MM.1S (cell line): Measurements from ENCODE around the gene SGSH.

ENCODE experiments used
- DNase-seq: peaks from one replicate; pipeline ENCODE4 v3.0.0-alpha.2; 2015
- H2AFZ ChIP-seq: fragments of 300-600 bp; sonication (generic); 2 replicates; pipeline ENCODE4 v1.6.0; 2016; ENCODE audit warnings: antibody characterized with exemption, low read length
- H3F3A ChIP-seq: fragments of 300-600 bp; sonication (generic); 2 replicates; pipeline ENCODE4 v1.6.1; 2016; ENCODE audit warnings: mild to moderate bottlenecking, antibody characterized with exemption, low read length, moderate library complexity, mixed read lengths; ENCODE audit not compliant: insufficient read depth
- H3K27ac ChIP-seq: fragments of 300-600 bp; sonication (generic); 2 replicates; pipeline ENCODE4 v1.5.1; 2016; ENCODE audit warnings: mild to moderate bottlenecking, low read length
- H3K27me3 ChIP-seq: fragments of 300-600 bp; sonication (generic); replicated peaks from 2 replicates; pipeline ENCODE4 v1.6.0; 2016; ENCODE audit warnings: low read length; ENCODE audit not compliant: insufficient read depth
- H3K36me3 ChIP-seq: fragments of 300-600 bp; sonication (generic); replicated peaks from 2 replicates; pipeline ENCODE4 v1.6.1; 2016; ENCODE audit warnings: mild to moderate bottlenecking, low read length, mixed read lengths; ENCODE audit not compliant: insufficient read depth
- H3K4me1 ChIP-seq: fragments of 300-600 bp; sonication (generic); 2 replicates; pipeline ENCODE4 v1.6.1; 2016; ENCODE audit warnings: low read length, mixed read lengths
- H3K4me2 ChIP-seq: fragments of 300-600 bp; sonication (generic); 2 replicates; pipeline ENCODE4 v1.6.0; 2016; ENCODE audit warnings: low read depth, low read length
- H3K4me3 ChIP-seq: fragments of 300-600 bp; sonication (generic); 2 replicates; pipeline ENCODE4 v1.5.1; 2016; ENCODE audit warnings: low read length, mixed read lengths
- H3K79me2 ChIP-seq: fragments of 300-600 bp; sonication (generic); 2 replicates; pipeline ENCODE4 v1.6.1; 2016; ENCODE audit warnings: mixed run types, low read length, mixed read lengths
- H3K9ac ChIP-seq: fragments of 300-600 bp; sonication (generic); 2 replicates; pipeline ENCODE4 v1.6.1; 2016; ENCODE audit warnings: low read length, mixed read lengths
- H3K9me2 ChIP-seq: fragments of 300-600 bp; sonication (generic); replicated peaks from 2 replicates; pipeline ENCODE4 v1.6.1; 2016; ENCODE audit warnings: mild to moderate bottlenecking, low read length, mixed read lengths; ENCODE audit not compliant: insufficient read depth
- H3K9me3 ChIP-seq: fragments of 300-600 bp; sonication (generic); replicated peaks from 2 replicates; pipeline ENCODE4 v1.6.1; 2016; ENCODE audit warnings: mild to moderate bottlenecking, low read length, mixed read lengths; ENCODE audit not compliant: insufficient read depth
- H4K20me1 ChIP-seq: fragments of 300-600 bp; sonication (generic); 2 replicates; pipeline ENCODE4 v1.6.1; 2016; ENCODE audit warnings: mild to moderate bottlenecking, low read length, moderate library complexity, mixed read lengths; ENCODE audit not compliant: insufficient read depth
- EZH2 ChIP-seq: fragments of 300-600 bp; sonication (generic); optimal IDR thresholded peaks from 2 replicates; pipeline ENCODE3; 2017; ENCODE audit warnings: low read depth, mild to moderate bottlenecking, antibody characterized with exemption, low read length, mixed read lengths
- EZH2phosphoT487 ChIP-seq: fragments of 300-600 bp; sonication (generic); IDR thresholded peaks from 2 replicates; pipeline ENCODE4 v1.6.1; 2018; ENCODE audit warnings: antibody characterized with exemption, low read length
- TF ChIP-seq, protein P1 (sequence below): fragments of 300-600 bp; sonication (generic); IDR thresholded peaks from 2 replicates; pipeline ENCODE4 v1.5.1; 2016; ENCODE audit warnings: antibody characterized with exemption, low read length, mixed read lengths

SGSH gene

DNA sequence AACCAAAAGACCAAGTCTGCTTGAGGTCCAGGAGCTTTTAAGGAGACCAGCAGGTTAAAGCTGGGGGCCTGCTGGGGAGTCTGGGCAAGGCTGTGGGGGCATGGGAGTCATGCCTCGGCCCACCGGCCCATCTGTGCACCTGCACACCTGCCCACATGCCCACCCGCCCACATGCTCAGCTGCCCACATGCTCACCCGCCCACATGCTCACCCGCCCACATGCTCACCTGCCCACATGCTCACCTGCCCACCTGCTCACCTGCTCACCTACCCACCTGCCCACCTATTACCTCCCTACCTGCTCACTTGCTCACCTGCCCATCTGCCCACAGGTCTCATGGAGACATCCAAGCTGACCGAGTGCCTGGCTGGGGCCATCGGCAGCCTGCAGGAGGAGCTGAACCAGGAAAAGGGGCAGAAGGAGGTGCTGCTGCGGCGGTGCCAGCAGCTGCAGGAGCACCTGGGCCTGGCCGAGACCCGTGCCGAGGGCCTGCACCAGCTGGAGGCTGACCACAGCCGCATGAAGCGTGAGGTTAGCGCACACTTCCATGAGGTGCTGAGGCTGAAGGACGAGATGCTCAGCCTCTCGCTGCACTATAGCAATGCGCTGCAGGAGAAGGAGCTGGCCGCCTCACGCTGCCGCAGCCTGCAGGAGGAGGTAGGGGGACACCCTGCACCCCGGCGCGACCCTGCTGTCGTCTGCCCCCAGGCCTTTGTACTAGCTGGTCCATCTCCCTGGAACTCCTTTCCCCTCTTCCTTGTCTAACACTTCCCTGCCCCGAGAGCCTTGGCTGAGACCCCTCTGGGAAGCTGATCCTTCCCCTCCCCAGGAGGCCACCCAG, 36.3 kb downstream of the SGSH start:
- H3K9ac ChIP-seq: no peak overlapping the region
- no peak overlapping the region for H2AFZ ChIP-seq
- H4K20me1 ChIP-seq: no peaks in the 10 kb centered on the region
- H3K4me2 ChIP-seq: no peak overlapping the region
- no peaks in the 10 kb centered on the region for H3F3A ChIP-seq
- H3K79me2 ChIP-seq: no peaks in the 10 kb centered on the region
- H3K9me2 ChIP-seq: no peaks in the 10 kb centered on the region
- peaks cover 85% of the 10 kb centered on the region for H3K27me3 ChIP-seq
- no peak overlapping the region for H3K27ac ChIP-seq
- H3K4me3 ChIP-seq: no peak overlapping the region
- TF ChIP-seq EZH2 (no peak), EZH2phosphoT487 (no peak)
- TF ChIP-seq, protein P1, sequence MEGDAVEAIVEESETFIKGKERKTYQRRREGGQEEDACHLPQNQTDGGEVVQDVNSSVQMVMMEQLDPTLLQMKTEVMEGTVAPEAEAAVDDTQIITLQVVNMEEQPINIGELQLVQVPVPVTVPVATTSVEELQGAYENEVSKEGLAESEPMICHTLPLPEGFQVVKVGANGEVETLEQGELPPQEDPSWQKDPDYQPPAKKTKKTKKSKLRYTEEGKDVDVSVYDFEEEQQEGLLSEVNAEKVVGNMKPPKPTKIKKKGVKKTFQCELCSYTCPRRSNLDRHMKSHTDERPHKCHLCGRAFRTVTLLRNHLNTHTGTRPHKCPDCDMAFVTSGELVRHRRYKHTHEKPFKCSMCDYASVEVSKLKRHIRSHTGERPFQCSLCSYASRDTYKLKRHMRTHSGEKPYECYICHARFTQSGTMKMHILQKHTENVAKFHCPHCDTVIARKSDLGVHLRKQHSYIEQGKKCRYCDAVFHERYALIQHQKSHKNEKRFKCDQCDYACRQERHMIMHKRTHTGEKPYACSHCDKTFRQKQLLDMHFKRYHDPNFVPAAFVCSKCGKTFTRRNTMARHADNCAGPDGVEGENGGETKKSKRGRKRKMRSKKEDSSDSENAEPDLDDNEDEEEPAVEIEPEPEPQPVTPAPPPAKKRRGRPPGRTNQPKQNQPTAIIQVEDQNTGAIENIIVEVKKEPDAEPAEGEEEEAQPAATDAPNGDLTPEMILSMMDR: no peak
- DNase-seq: no peak
- no peaks in the 10 kb centered on the region for H3K36me3 ChIP-seq
- H3K9me3 ChIP-seq: no peaks in the 10 kb centered on the region
- no peaks in the 10 kb centered on the region for H3K4me1 ChIP-seq

DNA sequence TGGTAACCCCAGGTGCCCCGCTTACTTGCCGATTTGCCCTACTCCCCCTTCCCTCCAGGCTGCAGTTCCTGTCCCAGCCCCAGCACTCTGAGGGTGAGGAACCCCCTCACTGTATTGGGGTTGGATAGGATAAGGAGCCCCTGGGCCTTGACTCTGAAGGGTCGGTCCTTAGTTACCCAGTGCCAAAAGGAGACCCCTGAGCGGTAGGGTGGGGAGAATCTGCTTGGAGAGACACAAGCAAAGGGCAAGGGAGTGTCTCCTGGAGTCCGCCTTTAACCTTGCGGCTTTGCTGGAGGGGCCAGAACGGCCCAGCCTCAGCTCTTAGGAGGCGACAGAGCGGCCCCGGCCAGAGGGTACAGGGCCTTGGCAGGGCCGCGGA, 37.3 kb downstream of the SGSH start:
- TF ChIP-seq EZH2 (no peak), EZH2phosphoT487 (no peak)
- TF ChIP-seq, protein P1: no peak
- H3K4me2 ChIP-seq: no peak overlapping the region
- no peak overlapping the region for H3K4me3 ChIP-seq
- no peak for DNase-seq
- H3K9me3 ChIP-seq: no peaks in the 10 kb centered on the region
- H4K20me1 ChIP-seq: no peaks in the 10 kb centered on the region
- H3F3A ChIP-seq: no peaks in the 10 kb centered on the region
- no peak overlapping the region for H3K9ac ChIP-seq
- H3K36me3 ChIP-seq: no peaks in the 10 kb centered on the region
- no peak overlapping the region for H3K27ac ChIP-seq
- no peak overlapping the region for H2AFZ ChIP-seq
- no peaks in the 10 kb centered on the region for H3K9me2 ChIP-seq
- no peaks in the 10 kb centered on the region for H3K4me1 ChIP-seq
- no peaks in the 10 kb centered on the region for H3K79me2 ChIP-seq
- peaks cover 85% of the 10 kb centered on the region for H3K27me3 ChIP-seq

DNA sequence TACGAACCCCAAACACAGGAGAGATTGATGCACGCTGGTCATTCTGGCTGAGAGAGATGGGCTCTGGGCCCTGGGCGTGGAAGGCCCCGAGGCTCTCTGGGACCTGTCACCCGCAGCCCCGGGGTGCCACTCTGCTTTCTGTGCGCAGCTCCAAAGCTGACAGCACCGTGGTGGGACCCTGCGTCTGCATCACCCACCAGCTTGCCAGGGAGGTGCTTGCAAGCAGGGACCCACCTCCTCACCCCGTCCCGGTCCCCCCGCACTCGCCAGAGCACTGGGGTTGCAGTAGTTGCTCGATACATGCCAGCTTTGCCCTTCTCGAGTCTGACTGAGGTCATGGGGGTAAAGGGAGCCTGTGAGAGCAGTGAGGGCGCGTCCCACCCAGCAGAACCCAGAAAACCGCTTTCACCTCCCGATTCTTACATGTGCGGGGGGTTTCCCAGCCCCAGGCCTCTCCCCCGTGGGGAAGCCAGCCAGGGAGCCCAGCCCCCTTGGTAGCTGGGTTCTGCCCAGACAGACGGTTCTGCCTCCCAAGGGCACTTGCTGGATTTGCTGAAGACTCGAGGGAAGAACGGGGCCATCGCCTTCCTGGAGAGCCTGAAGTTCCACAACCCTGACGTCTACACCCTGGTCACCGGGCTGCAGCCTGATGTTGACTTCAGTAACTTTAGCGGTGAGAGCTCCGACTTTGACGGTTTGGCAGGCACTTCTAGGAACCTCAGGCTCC, 37.9 kb downstream of the SGSH start:
- no peaks in the 10 kb centered on the region for H4K20me1 ChIP-seq
- H3K4me1 ChIP-seq: no peaks in the 10 kb centered on the region
- H3K4me3 ChIP-seq: no peak overlapping the region
- no peak overlapping the region for H3K27ac ChIP-seq
- H3F3A ChIP-seq: no peaks in the 10 kb centered on the region
- H3K79me2 ChIP-seq: no peaks in the 10 kb centered on the region
- no peaks in the 10 kb centered on the region for H3K36me3 ChIP-seq
- no peak overlapping the region for H3K4me2 ChIP-seq
- no peak overlapping the region for H3K9ac ChIP-seq
- no peak for DNase-seq
- H3K27me3 ChIP-seq: peaks cover 83% of the 10 kb centered on the region
- H3K9me3 ChIP-seq: no peaks in the 10 kb centered on the region
- H3K9me2 ChIP-seq: no peaks in the 10 kb centered on the region
- no peak overlapping the region for H2AFZ ChIP-seq
- TF ChIP-seq, protein P1: no peak
- TF ChIP-seq EZH2phosphoT487 (no peak), EZH2 (no peak)
